ENCODE results near the gene CLSTN3. TPM values are rescaled to one million over a fixed set of nuclear protein-coding genes. Genes with fewer than 3 reads are reported as not detected.

The CLSTN3 gene
- total and polyA plus RNA-seq, 9 of the 15 experiments (the other 6 are each of a cell fraction or from before 2014, with no cell fraction given) = 0.08 to 23.2 (median 11.0) TPM

DNA sequence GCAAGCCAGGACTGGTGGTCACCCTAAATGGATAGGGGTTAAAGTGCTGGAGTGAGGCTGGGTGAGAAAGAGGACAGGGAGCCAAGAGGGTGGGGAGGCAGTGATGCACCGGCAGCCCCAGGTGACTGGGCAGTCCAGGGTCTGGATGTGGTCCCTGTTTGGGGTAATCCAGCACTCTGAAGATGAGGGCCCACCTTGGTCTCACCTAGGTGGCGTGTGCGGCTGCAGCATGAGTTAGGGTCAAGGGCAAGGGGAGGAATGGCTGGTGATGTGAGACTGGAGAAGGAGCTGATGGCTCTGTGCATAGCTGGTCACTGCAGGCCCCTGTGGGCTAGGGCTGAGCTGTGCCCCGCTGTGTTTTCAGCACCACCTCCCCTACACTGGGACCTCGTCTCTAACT, 19.5 kb upstream of the CLSTN3 start:
- DNase-seq (ENCODE audit: extremely low read depth in 1 of 4, low spot score in 3 of 4) (no peak), ATAC-seq (no peak), FAIRE-seq (no peak)
- H3K27ac ChIP-seq (ENCODE audit: extremely low read depth, low read depth, low read length) = no peak overlapping the region
- peaks cover 37% of the 10 kb centered on the region for H3K79me2 ChIP-seq (ENCODE audit: control insufficient read depth, insufficient read depth, low read length)
- H3K4me2 ChIP-seq (ENCODE audit: insufficient read depth, low read length) = no peak overlapping the region
- H3K36me3 ChIP-seq (ENCODE audit: control insufficient read depth, insufficient read depth, low read length) = peaks cover 7% of the 10 kb centered on the region; the same call in 2 of the 3 replicates
- peaks cover 10 to 21% of the 10 kb centered on the region in 2 experiments for H3K4me1 ChIP-seq (replicated peaks in 1 of 2; ENCODE audit: control insufficient read depth in 2 of 2, insufficient read depth in 2 of 2, low read length in 2 of 2)
- CTCF ChIA-PET (ENCODE audit: low intra/inter-chr PET ratio) = interaction anchor here (3.3 kb wide), 1 partner anchor 50 kb away, joined by 25 read pairs; the partner anchor contains the start of gene C1S
- POLR2A ChIA-PET = interaction anchor here (0.7 to 1.2 kb wide), 4 partner anchors 149 to 243 kb away, joined by 3 to 6 read pairs (median 3); partner anchors contain the start of genes C12orf57 and TPI1
- in situ Hi-C loops (cut with MboI) = no loop called here
- peaks cover 3% of the 10 kb centered on the region for H3K9me3 ChIP-seq (replicated peaks; ENCODE audit: control insufficient read depth, insufficient read depth, low read depth, low read length)
- WGBS (ENCODE audit: insufficient coverage, low coverage, missing lambda C conversion rate) = 85% methylated on average over 5 of the region's 5 CpGs
- H4K20me1 ChIP-seq (replicated peaks; ENCODE audit: control insufficient read depth, insufficient read depth, low read length) = no peaks in the 10 kb centered on the region
- H3K4me3 ChIP-seq = no peak overlapping the region
- no TSS peak for BruUV-seq (replicated peaks)
- H3K9me1 ChIP-seq (ENCODE audit: control insufficient read depth, insufficient read depth, low read length) = no peaks in the 10 kb centered on the region
- H3K9ac ChIP-seq (ENCODE audit: insufficient read depth in 1 of 2, low read depth in 2 of 2, low read length in 2 of 2) = 0 out of 4 replicates have a peak overlapping the region, but pooled peaks of 1 of the 2 experiments have one; percentile 7
- H2AFZ ChIP-seq (ENCODE audit: low read depth, low read length) = no peak overlapping the region
- no peaks in the 10 kb centered on the region for H3K27me3 ChIP-seq (ENCODE audit: control insufficient read depth in 2 of 2, insufficient read depth in 2 of 2, low read length in 2 of 2)
- intact Hi-C loops (cut with micrococcal nuclease) = no loop called here
- TF ChIP-seq ZNF785 (CRISPR knock-in tag; IDR thresholded peaks at IDR 0.05) (no peak), ZNF583 (CRISPR knock-in tag; IDR thresholded peaks at IDR 0.05) (no peak), HMGN3 (IDR thresholded peaks at IDR 0.05; ENCODE audit: borderline replicate concordance, extremely low read depth, insufficient read length, low read depth, low read length) (no peak), SRF (CRISPR knock-in tag; IDR thresholded peaks at IDR 0.05) (no peak), JUNB (CRISPR knock-in tag; conservative IDR thresholded peaks at IDR 0.05) (no peak), CBFA2T3 (IDR thresholded peaks at IDR 0.05) (no peak), ATF1 (CRISPR knock-in tag; IDR thresholded peaks at IDR 0.05) (no peak), ATF1 (tag; IDR thresholded peaks at IDR 0.05) (no peak), ZBTB34 (CRISPR knock-in tag; IDR thresholded peaks at IDR 0.05) (no peak), NRF1 (conservative IDR thresholded peaks at IDR 0.05 in 1 of 2, IDR thresholded peaks at IDR 0.05 in 1 of 2) (no peak), HDAC8 (tag; IDR thresholded peaks at IDR 0.05) (no peak), ZBTB8A (IDR thresholded peaks at IDR 0.05; ENCODE audit: partially characterized antibody) (no peak), RBM39 (optimal IDR thresholded peaks at IDR 0.05; ENCODE audit: low read depth, low read length) (no peak), TEAD4 (IDR thresholded peaks at IDR 0.05; ENCODE audit: low read length) (no peak), TEAD4 (CRISPR knock-in tag; IDR thresholded peaks at IDR 0.05; ENCODE audit: borderline replicate concordance) (no peak), SMARCA4 (IDR thresholded peaks at IDR 0.05) (no peak), XRCC5 (IDR thresholded peaks at IDR 0.05; ENCODE audit: low read depth, low read length) (no peak), OTX1 (CRISPR knock-in tag; IDR thresholded peaks at IDR 0.05) (no peak), IRF1 (CRISPR knock-in tag; IDR thresholded peaks at IDR 0.05; ENCODE audit: borderline replicate concordance) (no peak), PCBP2 (IDR thresholded peaks at IDR 0.05; ENCODE audit: low read depth, low read length, poor library complexity, severe bottlenecking) (no peak)

Data from K562 (cell line).